ENCODE results near the gene IFNB1.

Gene IFNB1

DNA sequence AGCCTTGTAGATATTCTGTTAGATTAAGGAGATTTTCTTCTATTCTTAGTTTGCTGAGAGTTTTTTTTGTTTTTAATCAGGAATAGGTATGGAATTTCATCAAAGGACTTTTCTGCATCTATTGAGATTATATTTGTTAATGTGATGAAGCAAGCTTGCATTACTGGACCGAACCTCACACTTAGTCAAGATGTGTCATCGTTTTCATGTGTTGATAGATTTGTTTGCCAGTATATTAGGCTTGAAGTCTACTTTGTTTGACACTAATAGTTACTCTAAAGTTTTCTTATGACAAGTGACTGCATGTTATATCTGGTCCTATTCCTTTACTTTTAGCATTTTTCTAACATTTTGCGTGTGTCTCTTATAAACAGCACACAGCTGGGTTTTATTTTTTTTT, 33.9 kb downstream of the IFNB1 start:
- 100% methylated on average over 1 of the region's 3 CpGs for WGBS (ENCODE audit: insufficient coverage)
- Histone ChIP-seq H3K4me1 (ENCODE audit: control extremely low read depth in 1 of 4, control insufficient read depth in 4 of 4, insufficient read depth in 4 of 4, low read length in 3 of 4) (peaks cover 7 to 22% (median 15%) of the 10 kb centered on the region in 4 experiments), H3K27me3 (replicated peaks in 2 of 5; ENCODE audit: control insufficient read depth in 4 of 5, insufficient read depth in 5 of 5, low read length in 4 of 5) (no peaks in the 10 kb centered on the region), H3K9me3 (ENCODE audit: control extremely low read depth in 1 of 5, control insufficient read depth in 4 of 5, insufficient read depth in 2 of 5, low read depth in 1 of 5, low read length in 4 of 5) (no peaks in the 10 kb centered on the region), H3K4me3 (ENCODE audit: control insufficient read depth in 1 of 7, extremely low read depth in 1 of 7, insufficient read depth in 4 of 7, low read depth in 2 of 7, low read length in 6 of 7) (no peak overlapping the region), H3K36me3 (ENCODE audit: control insufficient read depth in 4 of 4, insufficient read depth in 4 of 4, low read length in 3 of 4) (no peaks in the 10 kb centered on the region), H3K27ac (ENCODE audit: insufficient read depth in 1 of 2, low read depth in 1 of 2, low read length in 2 of 2, poor library complexity in 1 of 2, severe bottlenecking in 2 of 2) (no peak overlapping the region)
- CTCF ChIA-PET = no interaction called here
- POLR2A ChIA-PET = no interaction called here
- DNase-seq = no peak

DNA sequence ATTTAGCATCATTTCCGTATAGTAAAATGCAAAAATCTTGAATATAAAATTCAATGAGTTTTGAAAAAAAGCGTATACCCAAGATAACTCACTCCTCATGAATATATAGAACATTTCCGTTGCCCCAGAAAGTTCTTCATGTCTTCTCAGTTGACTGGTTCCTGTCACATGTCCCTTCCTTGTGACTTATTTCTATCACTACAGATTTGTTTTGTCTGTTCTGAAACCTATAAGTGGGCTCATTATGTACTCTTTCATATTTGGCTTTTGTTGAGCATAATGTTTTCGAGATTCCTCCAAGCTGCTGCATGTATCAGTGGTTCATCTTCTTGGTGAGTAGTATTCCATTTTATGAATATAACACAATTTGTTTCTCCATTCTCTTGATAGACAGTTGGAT, 35.3 kb downstream of the IFNB1 start:
- Histone ChIP-seq H3K27me3 (replicated peaks in 2 of 5; ENCODE audit: control insufficient read depth in 4 of 5, insufficient read depth in 5 of 5, low read length in 4 of 5) (no peaks in the 10 kb centered on the region), H3K27ac (ENCODE audit: insufficient read depth in 1 of 2, low read depth in 1 of 2, low read length in 2 of 2, poor library complexity in 1 of 2, severe bottlenecking in 2 of 2) (no peak overlapping the region), H3K9me3 (ENCODE audit: control extremely low read depth in 1 of 5, control insufficient read depth in 4 of 5, insufficient read depth in 2 of 5, low read depth in 1 of 5, low read length in 4 of 5) (no peaks in the 10 kb centered on the region), H3K36me3 (ENCODE audit: control insufficient read depth in 4 of 4, insufficient read depth in 4 of 4, low read length in 3 of 4) (no peaks in the 10 kb centered on the region), H3K4me3 (ENCODE audit: control insufficient read depth in 1 of 7, extremely low read depth in 1 of 7, insufficient read depth in 4 of 7, low read depth in 2 of 7, low read length in 6 of 7) (no peak overlapping the region), H3K4me1 (ENCODE audit: control extremely low read depth in 1 of 4, control insufficient read depth in 4 of 4, insufficient read depth in 4 of 4, low read length in 3 of 4) (peaks cover 7 to 14% (median 11%) of the 10 kb centered on the region in 4 experiments)
- WGBS (ENCODE audit: insufficient coverage) = 94% methylated on average over 2 of the region's 4 CpGs
- CTCF ChIA-PET = no interaction called here
- DNase-seq = no peak
- POLR2A ChIA-PET = interaction anchor here (0.6 kb wide), 1 partner anchor 92 kb away, joined by 3 read pairs; no protein-coding TSS in a partner anchor

DNA sequence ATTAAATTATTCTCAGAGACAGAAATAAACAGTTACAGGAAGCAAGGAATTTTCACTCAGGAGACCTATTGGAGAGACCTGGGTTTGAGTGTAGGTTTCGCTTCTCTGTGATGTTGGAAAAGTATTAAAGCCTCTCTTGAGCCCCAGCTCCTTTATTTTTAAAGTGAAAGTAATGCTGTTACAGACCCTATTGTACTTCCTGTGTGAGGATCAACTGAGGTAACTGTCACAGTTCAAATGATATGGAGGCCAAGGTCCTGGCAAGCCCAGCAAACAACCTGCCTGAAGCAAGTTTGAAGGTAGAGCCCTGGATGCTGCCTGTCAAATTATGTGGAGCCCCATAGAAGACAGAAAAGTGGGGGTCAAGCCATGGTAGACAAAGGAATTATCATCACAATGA, 38.4 kb downstream of the IFNB1 start:
- CTCF ChIA-PET = no interaction called here
- POLR2A ChIA-PET = no interaction called here
- Histone ChIP-seq H3K36me3 (ENCODE audit: control insufficient read depth in 4 of 4, insufficient read depth in 4 of 4, low read length in 3 of 4) (peaks cover 0 to 2% (median 0%) of the 10 kb centered on the region in 4 experiments), H3K4me1 (ENCODE audit: control extremely low read depth in 1 of 4, control insufficient read depth in 4 of 4, insufficient read depth in 4 of 4, low read length in 3 of 4) (peaks cover 0 to 5% (median 0%) of the 10 kb centered on the region in 4 experiments), H3K9me3 (ENCODE audit: control extremely low read depth in 1 of 5, control insufficient read depth in 4 of 5, insufficient read depth in 2 of 5, low read depth in 1 of 5, low read length in 4 of 5) (no peaks in the 10 kb centered on the region), H3K4me3 (ENCODE audit: control insufficient read depth in 1 of 7, extremely low read depth in 1 of 7, insufficient read depth in 4 of 7, low read depth in 2 of 7, low read length in 6 of 7) (no peak overlapping the region), H3K27ac (ENCODE audit: insufficient read depth in 1 of 2, low read depth in 1 of 2, low read length in 2 of 2, poor library complexity in 1 of 2, severe bottlenecking in 2 of 2) (no peak overlapping the region), H3K27me3 (replicated peaks in 2 of 5; ENCODE audit: control insufficient read depth in 4 of 5, insufficient read depth in 5 of 5, low read length in 4 of 5) (no peaks in the 10 kb centered on the region)
- DNase-seq = no peak
- no CpG with 5 or more reads among the region's 1 CpG for WGBS (ENCODE audit: insufficient coverage)

DNA sequence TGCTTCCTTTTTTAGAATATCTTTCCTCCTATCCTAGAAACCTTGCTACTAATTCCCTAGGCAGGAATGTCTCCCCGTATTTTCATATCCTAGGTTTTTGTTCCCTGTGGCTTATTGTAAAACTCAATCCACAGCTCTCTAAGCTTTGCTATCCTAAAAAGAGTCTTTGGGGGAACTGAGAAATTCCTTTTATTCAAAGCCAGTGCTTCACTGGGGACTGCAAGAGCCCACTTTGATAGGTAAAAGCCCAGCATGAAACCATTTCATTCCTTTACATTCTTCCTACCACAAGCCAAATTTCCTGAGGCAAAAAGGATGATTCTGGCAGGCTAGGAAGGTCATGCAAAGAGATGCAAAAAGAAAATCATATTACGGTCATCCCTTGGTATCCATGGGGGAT, 40.5 kb downstream of the IFNB1 start:
- H3K4me3 ChIP-seq (ENCODE audit: control insufficient read depth in 1 of 7, extremely low read depth in 1 of 7, insufficient read depth in 4 of 7, low read depth in 2 of 7, low read length in 6 of 7) = no peak overlapping the region
- peaks cover 0 to 2% (median 0%) of the 10 kb centered on the region in 4 experiments for H3K36me3 ChIP-seq (ENCODE audit: control insufficient read depth in 4 of 4, insufficient read depth in 4 of 4, low read length in 3 of 4)
- 100% methylated on average over 2 of the region's 2 CpGs for WGBS (ENCODE audit: insufficient coverage)
- H3K27ac ChIP-seq (ENCODE audit: insufficient read depth in 1 of 2, low read depth in 1 of 2, low read length in 2 of 2, poor library complexity in 1 of 2, severe bottlenecking in 2 of 2) = no peak overlapping the region
- no peak for DNase-seq
- ChIA-PET CTCF (interaction anchor here (1.1 kb wide), 1 partner anchor 10 kb away, joined by 4 read pairs; no protein-coding TSS in a partner anchor), POLR2A (no interaction called here)
- no peaks in the 10 kb centered on the region for H3K27me3 ChIP-seq (replicated peaks in 2 of 5; ENCODE audit: control insufficient read depth in 4 of 5, insufficient read depth in 5 of 5, low read length in 4 of 5)
- H3K9me3 ChIP-seq (ENCODE audit: control extremely low read depth in 1 of 5, control insufficient read depth in 4 of 5, insufficient read depth in 2 of 5, low read depth in 1 of 5, low read length in 4 of 5) = no peaks in the 10 kb centered on the region
- peaks cover 0 to 5% (median 0%) of the 10 kb centered on the region in 4 experiments for H3K4me1 ChIP-seq (ENCODE audit: control extremely low read depth in 1 of 4, control insufficient read depth in 4 of 4, insufficient read depth in 4 of 4, low read length in 3 of 4)

DNA sequence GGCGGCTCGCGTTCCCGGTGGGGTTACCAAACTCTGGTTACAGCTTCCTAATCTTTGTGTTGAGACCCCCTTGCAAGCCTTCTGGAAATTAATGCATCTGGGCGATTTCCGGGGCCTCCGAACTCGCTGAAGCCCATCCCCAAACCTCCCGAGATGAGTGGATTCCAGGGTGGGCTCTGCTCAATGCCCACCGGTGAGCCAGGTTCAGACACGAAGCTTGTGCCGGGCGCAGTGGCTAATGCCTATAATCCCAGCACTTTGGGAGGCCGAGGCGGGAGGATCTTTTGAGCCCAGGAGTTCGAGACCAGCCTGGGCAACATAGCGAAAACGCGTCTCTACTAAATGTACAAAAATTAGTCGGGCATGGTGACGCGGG, 45.9 kb downstream of the IFNB1 start:
- 65% methylated on average over 22 of the region's 22 CpGs for WGBS (ENCODE audit: insufficient coverage)
- CTCF ChIA-PET = interaction anchor here (0.6 to 1.7 kb wide), 5 partner anchors 8 to 79 kb away, joined by 3 to 6 read pairs (median 3); no protein-coding TSS in a partner anchor
- peak overlapping the region; percentile 27 to 43 for H3K27ac ChIP-seq (ENCODE audit: insufficient read depth in 1 of 2, low read depth in 1 of 2, low read length in 2 of 2, poor library complexity in 1 of 2, severe bottlenecking in 2 of 2)

DNA sequence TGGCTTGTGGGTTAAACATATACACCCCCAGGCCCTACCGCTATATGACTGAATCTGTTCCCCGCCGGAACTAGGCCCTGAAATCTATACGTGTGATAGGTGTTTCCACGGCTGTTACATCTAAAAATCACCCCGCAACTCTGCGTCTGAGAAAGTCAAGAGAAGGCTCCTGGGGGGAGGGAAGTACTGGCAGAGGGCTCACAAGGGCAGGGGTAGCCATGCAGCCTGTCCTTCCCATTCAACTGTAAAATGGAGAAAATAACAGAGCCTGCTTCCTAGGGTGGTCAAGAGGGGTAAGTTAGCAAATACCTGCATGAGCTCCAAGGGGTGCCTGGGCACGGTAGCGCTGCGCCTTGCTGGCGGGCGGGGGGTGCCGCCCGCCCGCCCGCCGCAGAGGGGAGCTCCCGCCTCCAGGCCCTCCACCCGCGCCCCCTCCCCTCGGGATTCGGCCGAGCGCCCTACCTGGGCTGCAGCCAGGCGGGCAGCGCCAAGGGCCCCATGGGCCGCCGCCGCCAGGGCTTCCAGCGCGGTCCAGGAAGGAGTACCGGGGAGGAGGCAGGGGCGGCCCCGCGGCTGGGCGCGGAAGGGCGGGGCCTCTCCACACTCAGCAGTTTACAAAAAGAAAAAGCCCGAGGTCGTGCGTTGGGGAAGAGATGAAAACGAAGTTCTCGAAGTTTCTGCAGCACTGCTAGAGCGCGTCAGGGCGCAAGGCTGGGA, 46.5 kb downstream of the IFNB1 start, which contains the start of gene HACD4:
Gene HACD4, minus strand, starts transcription at position 550 of the 717 bp plus-strand sequence. Its CDS starts 50 bp downstream, at position 500.
- H3K36me3 ChIP-seq (ENCODE audit: control insufficient read depth in 4 of 4, insufficient read depth in 4 of 4, low read length in 3 of 4) = peaks cover under 1 to 21% (median 11%) of the 10 kb centered on the region in 4 experiments
- H3K4me1 ChIP-seq (ENCODE audit: control extremely low read depth in 1 of 4, control insufficient read depth in 4 of 4, insufficient read depth in 4 of 4, low read length in 3 of 4) = peaks cover 5 to 33% (median 18%) of the 10 kb centered on the region in 4 experiments
- ChIA-PET POLR2A (no interaction called here), CTCF (interaction anchor here (0.6 to 1.7 kb wide), 5 partner anchors 9 to 79 kb away, joined by 3 to 6 read pairs (median 4); no protein-coding TSS in a partner anchor)
- no peaks in the 10 kb centered on the region for H3K27me3 ChIP-seq (replicated peaks in 2 of 5; ENCODE audit: control insufficient read depth in 4 of 5, insufficient read depth in 5 of 5, low read length in 4 of 5)
- peak within 1 kb of the TSS; percentile 65 to 92 (median 71) for H3K4me3 ChIP-seq (ENCODE audit: control insufficient read depth in 1 of 7, extremely low read depth in 1 of 7, insufficient read depth in 4 of 7, low read depth in 2 of 7, low read length in 6 of 7)
- H3K27ac ChIP-seq (ENCODE audit: insufficient read depth in 1 of 2, low read depth in 1 of 2, low read length in 2 of 2, poor library complexity in 1 of 2, severe bottlenecking in 2 of 2) = peak within 1 kb of the TSS; percentile 43 to 79
- peak; percentile 63 to 84 (median 80) for DNase-seq
- WGBS (ENCODE audit: insufficient coverage) = 0% methylated on average over 28 of the region's 46 CpGs
- no peaks in the 10 kb centered on the region for H3K9me3 ChIP-seq (ENCODE audit: control extremely low read depth in 1 of 5, control insufficient read depth in 4 of 5, insufficient read depth in 2 of 5, low read depth in 1 of 5, low read length in 4 of 5)

More for the DNA sequence above, 45.9 kb downstream of the IFNB1 start:
- peak overlapping the region; percentile 65 to 92 (median 71) for H3K4me3 ChIP-seq (ENCODE audit: control insufficient read depth in 1 of 7, extremely low read depth in 1 of 7, insufficient read depth in 4 of 7, low read depth in 2 of 7, low read length in 6 of 7)
- H3K4me1 ChIP-seq (ENCODE audit: control extremely low read depth in 1 of 4, control insufficient read depth in 4 of 4, insufficient read depth in 4 of 4, low read length in 3 of 4) = peaks cover 5 to 33% (median 18%) of the 10 kb centered on the region in 4 experiments
- POLR2A ChIA-PET = no interaction called here
- no peaks in the 10 kb centered on the region for H3K9me3 ChIP-seq (ENCODE audit: control extremely low read depth in 1 of 5, control insufficient read depth in 4 of 5, insufficient read depth in 2 of 5, low read depth in 1 of 5, low read length in 4 of 5)
- no peaks in the 10 kb centered on the region for H3K27me3 ChIP-seq (replicated peaks in 2 of 5; ENCODE audit: control insufficient read depth in 4 of 5, insufficient read depth in 5 of 5, low read length in 4 of 5)
- DNase-seq = no peak
- peaks cover 0 to 18% (median 9%) of the 10 kb centered on the region in 4 experiments for H3K36me3 ChIP-seq (ENCODE audit: control insufficient read depth in 4 of 4, insufficient read depth in 4 of 4, low read length in 3 of 4)

Measured in common myeloid progenitor, CD34-positive (primary cell).